ENCODE data around the gene REM2.

GRCh38 chr14:22897357-22897756 is 14.3 kb downstream of the REM2 start:
- no peak for TF ChIP-seq POLR2AphosphoS5 (IDR thresholded peaks at IDR 0.05; ENCODE audit: borderline replicate concordance, low read depth, low read length)
- no peak for TF ChIP-seq EZH2 (IDR thresholded peaks at IDR 0.05)
- no peak for TF ChIP-seq FOXP2 (optimal IDR thresholded peaks at IDR 0.05; ENCODE audit: control extremely low read depth, extremely low read length, insufficient read depth)

Data from SK-N-MC (cell line).